Loucy (cell line): ENCODE measurements around the gene ENOX1.

Experiments
- EZH2phosphoT487 ChIP-seq: fragments of 200-600 bp; IDR thresholded peaks from 2 replicates; pipeline ENCODE4 v1.6.1; 2018; ENCODE audit warnings: antibody characterized with exemption, mild to moderate bottlenecking, moderate library complexity, borderline replicate concordance
- TF ChIP-seq, protein P1 (sequence below): fragments of 200-600 bp; sonication (generic); conservative IDR thresholded peaks from 2 replicates; pipeline ENCODE4 v1.5.1; 2014; ENCODE audit warnings: mild to moderate bottlenecking, antibody characterized with exemption, low read length

DNA sequence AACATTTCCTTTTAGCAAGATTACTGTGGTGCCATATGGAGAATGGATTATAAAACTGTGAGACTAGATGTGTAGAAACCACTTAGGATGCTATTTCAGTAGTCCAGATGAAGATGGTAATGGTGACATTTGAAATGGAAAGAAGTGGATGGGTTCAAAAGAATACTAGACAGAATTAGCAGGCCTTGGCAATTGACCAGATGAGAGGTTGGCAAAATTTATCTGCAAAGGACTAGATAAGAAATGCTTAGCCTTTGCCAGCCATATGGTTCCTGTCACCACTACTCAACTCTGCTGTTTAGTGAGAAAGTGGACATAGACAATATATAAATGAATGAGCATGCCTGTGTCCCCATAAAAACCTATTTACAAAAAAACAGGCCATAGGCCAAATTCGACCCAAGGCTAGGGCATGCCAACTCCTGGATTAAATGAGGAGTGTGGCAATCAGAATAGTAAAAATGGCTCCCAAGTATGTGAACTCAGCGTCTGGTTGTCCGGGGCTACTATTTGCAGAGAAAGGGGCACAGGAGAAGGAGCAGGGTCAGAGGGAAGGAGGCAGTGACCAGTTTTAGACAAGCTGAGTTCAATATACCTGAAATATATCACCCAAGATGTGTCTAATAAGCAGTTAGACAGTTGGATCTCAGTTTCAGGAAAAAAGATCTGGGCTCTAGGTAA is 98.4 kb downstream of the ENOX1 start:
- TF ChIP-seq, protein P1, sequence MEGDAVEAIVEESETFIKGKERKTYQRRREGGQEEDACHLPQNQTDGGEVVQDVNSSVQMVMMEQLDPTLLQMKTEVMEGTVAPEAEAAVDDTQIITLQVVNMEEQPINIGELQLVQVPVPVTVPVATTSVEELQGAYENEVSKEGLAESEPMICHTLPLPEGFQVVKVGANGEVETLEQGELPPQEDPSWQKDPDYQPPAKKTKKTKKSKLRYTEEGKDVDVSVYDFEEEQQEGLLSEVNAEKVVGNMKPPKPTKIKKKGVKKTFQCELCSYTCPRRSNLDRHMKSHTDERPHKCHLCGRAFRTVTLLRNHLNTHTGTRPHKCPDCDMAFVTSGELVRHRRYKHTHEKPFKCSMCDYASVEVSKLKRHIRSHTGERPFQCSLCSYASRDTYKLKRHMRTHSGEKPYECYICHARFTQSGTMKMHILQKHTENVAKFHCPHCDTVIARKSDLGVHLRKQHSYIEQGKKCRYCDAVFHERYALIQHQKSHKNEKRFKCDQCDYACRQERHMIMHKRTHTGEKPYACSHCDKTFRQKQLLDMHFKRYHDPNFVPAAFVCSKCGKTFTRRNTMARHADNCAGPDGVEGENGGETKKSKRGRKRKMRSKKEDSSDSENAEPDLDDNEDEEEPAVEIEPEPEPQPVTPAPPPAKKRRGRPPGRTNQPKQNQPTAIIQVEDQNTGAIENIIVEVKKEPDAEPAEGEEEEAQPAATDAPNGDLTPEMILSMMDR: no peak
- no peak for TF ChIP-seq EZH2phosphoT487
